GM21723 (cell line): ENCODE measurements around the gene RBM47.
"Not testable (repeated sequence)": the region's sequence is repeated elsewhere in the genome, so short reads cannot be mapped to it uniquely, and the experiment has no call there.

Experiments used
- ATAC-seq: cut with Tn5 transposase; IDR thresholded peaks from one replicate; pipeline ENCODE4 v1.9.1; 2021; ENCODE audit warnings: mild to moderate bottlenecking, moderate library complexity; ENCODE audit not compliant: unreplicated experiment

Gene RBM47

DNA sequence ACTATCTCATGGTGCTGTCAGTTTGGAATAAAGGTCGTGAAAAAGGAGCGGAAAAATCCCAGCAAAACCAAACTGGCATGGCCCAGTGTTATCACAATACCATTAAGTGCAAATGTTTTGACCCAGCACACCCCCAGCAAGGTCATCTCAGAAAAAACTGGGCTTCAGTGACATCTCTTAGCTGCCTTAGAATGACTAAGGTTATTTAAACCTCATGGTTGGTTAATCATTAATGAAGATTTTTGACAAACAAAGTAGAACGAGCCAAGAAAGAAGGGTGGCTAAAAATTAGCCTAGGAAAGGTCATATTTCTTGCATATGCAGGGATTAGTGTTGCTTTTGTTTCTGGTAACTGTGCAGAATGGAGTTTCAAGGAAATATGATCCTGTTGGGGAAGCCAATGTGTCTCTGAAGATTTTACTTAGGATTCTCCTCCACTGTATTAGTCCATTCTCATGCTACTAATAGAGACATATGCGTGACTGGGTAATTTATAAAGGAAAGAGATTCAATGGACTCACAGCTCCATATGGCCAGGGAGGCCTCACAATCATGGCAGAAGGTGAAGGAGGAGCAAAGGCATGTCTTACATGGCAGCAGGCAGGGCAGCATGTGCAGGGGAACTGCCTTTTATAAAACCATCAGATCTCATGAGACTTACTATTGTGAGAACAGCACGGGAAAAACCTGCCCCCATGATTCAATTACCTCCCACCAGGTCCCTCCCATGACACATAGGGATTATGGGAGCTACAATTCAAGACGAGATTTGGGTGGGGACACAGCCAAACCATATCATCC lies 211.0 kb downstream of the RBM47 start:
- ATAC-seq, result no peak

GRCh38 chr4:40417941-40418340 lies 211.7 kb downstream of the RBM47 start:
- ATAC-seq, result no peak

GRCh38 chr4:40414673-40415072 lies 215.0 kb downstream of the RBM47 start:
- ATAC-seq, result no peak

GRCh38 chr4:40412866-40413795 lies 216.5 kb downstream of the RBM47 start:
- no peak for ATAC-seq

DNA sequence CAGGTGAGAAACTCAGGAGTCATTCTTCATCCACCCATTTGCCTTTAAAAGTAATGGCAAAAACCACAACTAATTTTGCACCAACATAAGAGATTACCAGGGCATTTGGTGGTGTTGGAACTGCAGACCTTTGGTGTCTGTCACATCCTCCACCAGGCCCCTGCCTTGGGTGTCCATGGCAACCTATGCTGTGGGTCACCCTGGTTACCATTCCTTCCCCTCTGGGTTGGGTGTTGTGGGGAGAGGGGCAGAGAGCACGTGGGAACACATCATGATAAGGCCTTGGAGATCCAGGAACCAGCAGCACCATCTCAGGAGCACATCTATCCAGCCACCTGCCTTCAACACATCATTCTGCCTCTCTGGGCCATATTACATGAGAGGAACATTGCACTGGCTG lies 217.3 kb downstream of the RBM47 start:
- ATAC-seq, result no peak

- ATAC-seq, result no peak
Measured at GRCh38 chr4:40409835-40410234, 219.8 kb downstream of the RBM47 start.

DNA sequence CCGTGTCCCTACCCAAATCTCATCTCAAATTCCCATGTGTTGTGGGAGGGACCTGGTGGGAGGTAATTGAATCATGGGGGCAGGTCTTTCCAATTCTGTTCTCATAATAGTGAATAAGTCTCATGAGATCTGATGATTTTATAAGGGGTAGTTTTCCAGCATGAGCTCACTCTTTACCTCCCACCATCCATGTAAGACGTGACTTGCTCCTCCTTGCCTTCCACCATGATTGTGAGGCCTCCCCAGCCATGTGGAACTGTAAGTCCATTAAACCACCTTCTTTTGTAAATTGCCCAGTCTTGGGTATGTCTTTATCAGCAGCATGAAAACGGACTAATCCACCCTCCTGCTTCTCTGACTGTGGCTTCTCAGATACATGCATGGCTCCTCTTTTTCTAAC lies 222.2 kb downstream of the RBM47 start:
- ATAC-seq, result not testable (repeated sequence)

DNA sequence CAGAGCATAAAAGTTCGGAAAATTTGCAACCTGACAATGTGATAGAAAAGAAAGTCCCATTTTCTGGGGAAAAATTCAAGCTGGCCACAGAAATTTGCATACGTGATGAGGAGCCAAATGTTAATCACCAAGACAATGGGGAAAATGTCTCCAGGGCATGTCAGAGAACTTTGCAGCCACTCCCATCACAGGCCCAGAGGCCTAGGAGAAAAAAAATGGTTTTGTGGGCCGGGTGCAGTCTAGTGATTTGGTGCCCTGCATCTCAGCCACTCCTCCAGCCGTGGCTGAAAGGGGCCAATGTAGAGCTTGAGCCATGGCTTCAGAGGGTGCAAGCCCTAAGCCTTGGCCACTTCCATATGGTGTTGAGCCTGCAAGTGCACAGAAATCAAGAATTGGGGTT lies 223.3 kb downstream of the RBM47 start:
- no peak for ATAC-seq

DNA sequence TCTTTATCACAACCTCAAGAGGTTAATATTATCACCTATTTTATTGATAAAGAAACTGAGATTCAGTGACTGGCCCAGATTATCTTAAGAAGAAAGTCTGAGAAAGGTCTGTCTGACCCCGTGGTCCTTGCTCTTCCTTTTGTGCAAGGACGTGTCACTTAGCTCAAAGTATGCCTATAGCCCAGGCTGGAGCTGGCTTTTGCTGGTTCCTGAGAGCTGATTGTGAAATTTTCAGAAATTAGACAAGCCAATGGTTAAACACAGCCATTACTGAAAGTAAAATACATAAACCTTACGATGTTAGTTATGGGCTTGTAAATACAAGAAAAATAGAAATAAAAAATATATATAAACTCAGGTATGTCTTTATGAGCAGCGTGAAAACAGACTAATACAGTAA lies 224.5 kb downstream of the RBM47 start:
- no peak for ATAC-seq

DNA sequence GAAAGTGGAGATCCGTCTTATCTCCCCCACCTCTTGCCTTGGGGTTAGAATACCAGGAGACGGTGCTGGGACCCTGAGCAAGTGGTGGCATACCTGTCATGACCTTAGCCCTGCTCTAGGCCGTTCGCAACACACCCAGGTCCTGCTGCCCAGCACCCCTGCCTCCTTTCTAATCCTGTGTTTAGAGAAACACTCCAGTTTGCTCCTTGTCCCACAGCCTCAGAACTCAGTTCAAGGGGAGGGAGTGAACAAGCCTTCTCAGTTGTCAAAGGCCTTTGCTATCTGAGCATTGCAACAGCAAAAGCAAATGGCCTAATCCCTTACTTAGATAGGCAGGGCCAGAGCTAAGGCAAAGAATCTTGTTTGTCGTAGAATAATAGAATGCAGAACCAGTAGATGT lies 226.6 kb downstream of the RBM47 start:
- no peak for ATAC-seq

- no peak for ATAC-seq
Measured at GRCh38 chr4:40402556-40402955, 227.1 kb downstream of the RBM47 start.

DNA sequence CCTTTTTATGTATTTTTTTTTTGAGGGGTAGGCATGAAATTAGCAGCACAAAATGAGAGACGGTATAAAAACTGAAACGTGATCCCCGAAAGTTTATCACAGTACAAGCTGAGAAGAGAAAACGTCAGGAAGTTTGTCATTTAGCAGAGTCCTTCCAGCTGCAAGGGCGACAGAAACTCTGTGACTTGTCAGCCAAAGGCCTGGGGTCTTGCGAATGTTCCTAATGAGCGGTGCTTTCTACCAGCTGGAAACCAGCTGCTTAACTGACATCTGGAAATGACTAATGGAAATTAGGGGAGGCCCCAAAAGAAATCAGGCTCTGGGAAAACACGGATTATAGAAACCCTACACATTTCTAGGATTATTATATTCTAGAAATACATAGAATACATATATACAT lies 228.0 kb downstream of the RBM47 start:
- no peak for ATAC-seq

DNA sequence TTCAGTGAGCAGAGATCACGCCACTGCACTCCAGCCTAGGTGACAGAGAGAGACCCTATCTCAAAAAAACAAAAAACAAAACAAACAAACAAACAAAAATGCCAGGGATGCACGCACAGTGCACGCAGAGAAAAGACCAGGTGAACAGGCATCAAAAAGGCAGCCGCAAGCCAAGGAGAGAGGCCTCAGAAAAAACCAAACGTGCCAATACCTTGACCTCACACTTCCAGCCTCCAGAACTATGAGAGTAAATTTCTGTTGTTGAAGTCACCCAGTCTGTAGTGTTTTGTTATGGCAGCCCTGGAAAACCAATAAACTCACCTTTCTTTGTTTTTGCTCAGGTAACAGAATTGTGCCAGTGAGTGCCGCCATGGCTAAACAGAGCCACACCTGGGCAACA lies 228.6 kb downstream of the RBM47 start:
- ATAC-seq, result no peak

DNA sequence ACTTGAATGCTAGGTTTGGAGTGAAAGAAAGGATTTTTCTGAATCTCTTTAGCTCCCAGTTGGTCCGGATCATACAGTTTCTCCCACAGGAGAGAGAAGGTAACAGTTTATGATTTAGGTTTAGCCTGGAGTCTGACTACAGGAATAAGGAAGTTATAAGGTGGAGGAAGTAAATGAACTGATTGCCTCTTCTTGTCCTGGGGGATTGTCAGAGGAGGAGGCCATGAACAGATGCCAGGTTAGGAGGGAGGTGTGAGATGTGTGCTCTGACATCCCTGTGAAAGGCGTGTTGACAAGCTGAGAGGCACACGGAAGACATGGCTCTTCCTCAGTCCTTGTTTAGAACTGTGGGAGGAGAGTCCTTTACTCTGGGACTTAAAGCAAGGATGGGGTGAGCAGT lies 230.1 kb downstream of the RBM47 start:
- ATAC-seq, result no peak

- ATAC-seq, result no peak
Measured at GRCh38 chr4:40395908-40396793, 233.5 kb downstream of the RBM47 start.

DNA sequence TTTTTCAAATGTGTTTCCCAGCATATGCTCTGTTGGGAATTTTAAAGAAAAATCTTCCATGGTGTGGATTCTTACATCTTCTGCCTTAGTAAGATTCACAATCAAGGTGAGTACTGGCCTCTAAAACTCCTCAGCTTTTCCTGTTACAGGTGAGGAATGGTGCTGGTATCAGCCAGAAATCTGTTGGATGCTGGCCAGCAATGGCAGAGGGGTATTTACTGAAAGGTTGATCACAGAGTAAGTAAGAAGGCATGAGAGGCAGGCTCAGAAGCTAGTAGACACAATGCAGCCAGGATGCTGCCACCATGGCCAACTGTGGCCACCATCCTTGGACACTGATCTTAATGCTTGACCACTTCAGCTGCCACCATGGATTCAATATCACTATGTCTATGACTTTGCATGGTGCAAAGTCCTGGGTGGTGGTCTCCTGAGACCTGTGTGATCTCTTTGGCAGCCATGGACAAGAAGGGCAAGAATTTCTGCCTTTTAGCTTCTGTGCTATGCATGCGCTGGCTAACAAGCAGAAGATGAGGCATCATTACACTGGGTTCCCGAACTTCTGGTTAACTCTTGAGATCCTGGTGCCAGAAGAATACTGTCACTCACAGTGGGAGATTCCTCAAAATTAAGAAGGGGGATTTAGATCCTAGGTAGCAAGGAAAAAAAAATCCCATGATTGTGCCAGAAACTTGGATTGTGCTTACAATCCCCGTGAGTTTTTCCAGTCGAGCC lies 234.3 kb downstream of the RBM47 start:
- no peak for ATAC-seq

- ATAC-seq, result no peak
Measured at GRCh38 chr4:40394236-40394635, 235.4 kb downstream of the RBM47 start.

DNA sequence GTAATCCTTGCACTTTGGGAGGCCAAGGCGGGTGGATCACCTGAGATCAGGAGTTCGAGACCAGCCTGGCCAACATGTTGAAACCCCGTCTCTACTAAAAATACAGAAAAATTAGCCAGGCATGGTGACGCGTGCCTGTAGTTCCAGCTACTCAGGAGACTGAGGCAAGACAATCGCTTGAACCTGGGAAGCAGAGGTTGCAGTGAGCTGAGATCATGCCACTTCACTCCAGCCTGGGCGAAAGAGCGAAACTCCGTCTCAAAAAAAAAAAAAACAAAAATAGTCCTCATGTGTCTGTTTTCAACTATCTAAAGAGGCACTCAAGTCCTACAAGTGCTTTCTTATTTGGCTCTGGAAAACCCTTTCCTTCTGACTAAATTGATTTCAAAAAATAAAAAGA lies 237.4 kb downstream of the RBM47 start:
- not testable (repeated sequence) for ATAC-seq

GRCh38 chr4:40389986-40390385 lies 239.7 kb downstream of the RBM47 start:
- no peak for ATAC-seq

DNA sequence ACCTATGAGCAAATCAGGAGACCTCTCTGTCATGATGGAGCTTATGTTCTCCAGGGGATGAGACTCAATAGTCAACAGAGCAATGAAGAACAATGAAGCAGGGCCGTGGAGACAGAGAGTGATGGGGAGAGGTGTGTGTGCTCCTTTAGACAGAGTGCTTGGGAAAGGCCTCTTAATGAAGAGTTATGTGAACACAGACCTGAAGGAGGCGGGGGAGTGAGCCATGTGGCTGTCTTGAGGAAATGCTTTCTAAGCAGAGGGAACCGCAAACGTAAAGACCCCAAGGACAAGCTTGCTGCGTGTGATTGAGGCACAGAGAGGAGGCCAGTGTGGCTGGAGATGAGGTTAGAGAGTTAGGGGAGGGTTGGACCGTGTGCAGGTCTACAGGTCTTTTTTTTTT lies 241.4 kb downstream of the RBM47 start:
- no peak for ATAC-seq
